Right cardiac atrium (tissue), 5 donors: ENCODE data around the gene ARIH1. TPM values are rescaled to one million over a fixed set of nuclear protein-coding genes. Genes with fewer than 3 reads are reported as not detected.

ENCODE experiments used
- ATAC-seq, 2 donors: fragments of 200-7000 bp; cut with Tn5 transposase; one replicate each; pipeline versions ENCODE4 v1.8.0 to v1.9.1; 2020; ENCODE audit warnings: moderate library complexity in 2 of 2, mild to moderate bottlenecking in 1 of 2
- DNase-seq, 3 donors: peaks; one replicate each; pipeline ENCODE4 v3.0.0-alpha.2; 2020
- H3K27ac ChIP-seq: one replicate; pipeline ENCODE4 v1.5.1; 2013; ENCODE audit warnings: mild to moderate bottlenecking, low read length, control low read depth, moderate library complexity
- H3K27me3 ChIP-seq: one replicate; pipeline ENCODE4 v1.6.1; 2013; ENCODE audit not compliant: control insufficient read depth, insufficient read depth
- H3K4me1 ChIP-seq: one replicate; pipeline ENCODE4 v1.6.1; 2013; ENCODE audit warnings: low read length; ENCODE audit not compliant: control insufficient read depth, insufficient read depth
- H3K4me3 ChIP-seq: one replicate; pipeline ENCODE4 v1.5.1; 2013; ENCODE audit warnings: low read length, control low read depth
- H3K9me3 ChIP-seq: one replicate; pipeline ENCODE4 v1.6.1; 2013; ENCODE audit warnings: low read length; ENCODE audit not compliant: control insufficient read depth
- WGBS: extraction: QIAGEN DNeasy Blood & Tissue Kit; methylation state at CpG from one replicate; pipeline ENCODE4 v1.1.7; 2013; 5-methylcytosine and 5-hydroxymethylcytosine counted together
- intact Hi-C, 4 donors: fragments of 100-400 bp; cut with DNase I; formaldehyde crosslinking; loops; one replicate each; pipeline versions ENCODE4 v1.11.0 to v1.14.0; 2022 to 2023
- polyA plus RNA-seq: library from polyadenylated mRNA; stranded (reverse); fragments of 200-250 nt; gene quantifications from one replicate; pipeline ENCODE4 v1.2.3, GENCODE V29; 2013
- total RNA-seq, 4 donors: library from RNA; stranded (reverse); fragmentation: NEBNext Ultra II Directional; extraction: Animal tissue kit (Norgen Biotek cat#: 25700); gene quantifications; one replicate each; pipeline ENCODE4 v1.2.1, GENCODE V29; 2021
- donor health status: healthy with polysubstance abuse.
- donor health status: DM: no; HTN: yes; CAD: no.
- donor health status: DM: no; HTN: no; CAD: no.
- donor health status: DM: no; HTN: yes; CAD: no; lungs with severe emphysema.
- donor health status: DM: yes; HTN: yes; CAD: no.

ARIH1 gene
- total and polyA plus RNA-seq, 5 donors, result 30.5 to 159 (median 152) TPM

DNA sequence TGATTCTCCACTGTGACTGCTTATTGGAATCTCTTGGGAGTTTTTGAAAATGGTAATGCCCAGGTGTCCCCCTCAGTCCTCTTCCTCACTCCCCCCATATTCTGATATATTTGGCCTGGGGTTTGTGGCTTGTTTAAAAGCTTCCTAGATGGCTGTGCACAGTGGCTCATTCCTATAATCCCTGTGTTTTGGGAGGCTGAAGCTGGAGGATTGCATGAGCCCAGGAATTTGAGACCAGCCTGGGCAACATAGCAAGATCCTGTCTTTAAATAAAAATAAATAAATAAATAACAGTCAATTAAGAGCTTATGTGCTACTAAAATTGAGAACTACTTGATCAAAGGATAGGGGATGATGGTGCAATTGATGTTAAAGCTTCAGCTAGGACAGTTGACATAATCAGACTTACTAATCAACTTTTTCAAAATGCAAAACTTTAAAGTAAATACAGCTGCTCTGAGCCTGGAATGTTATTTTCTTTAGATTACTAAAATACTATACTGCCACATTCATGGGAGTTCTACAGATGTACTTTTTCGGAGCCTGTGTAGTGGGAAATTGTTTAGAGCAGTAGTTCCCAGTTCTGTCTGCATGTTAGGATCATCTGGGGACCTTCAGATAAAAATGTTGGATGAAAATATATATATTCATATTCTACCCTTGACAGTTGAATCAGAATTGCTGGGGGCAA lies 33.4 kb downstream of the ARIH1 start:
- H3K9me3 ChIP-seq, result no peaks in the 10 kb centered on the region
- H3K27me3 ChIP-seq, result no peaks in the 10 kb centered on the region
- intact Hi-C loops, result no loop called here
- ATAC-seq (no peak), DNase-seq (no peak)
- no peak overlapping the region for H3K27ac ChIP-seq
- no peak overlapping the region for H3K4me3 ChIP-seq
- 81% methylated on average over 1 of the region's 1 CpG for WGBS
- H3K4me1 ChIP-seq, result peaks cover 2% of the 10 kb centered on the region

DNA sequence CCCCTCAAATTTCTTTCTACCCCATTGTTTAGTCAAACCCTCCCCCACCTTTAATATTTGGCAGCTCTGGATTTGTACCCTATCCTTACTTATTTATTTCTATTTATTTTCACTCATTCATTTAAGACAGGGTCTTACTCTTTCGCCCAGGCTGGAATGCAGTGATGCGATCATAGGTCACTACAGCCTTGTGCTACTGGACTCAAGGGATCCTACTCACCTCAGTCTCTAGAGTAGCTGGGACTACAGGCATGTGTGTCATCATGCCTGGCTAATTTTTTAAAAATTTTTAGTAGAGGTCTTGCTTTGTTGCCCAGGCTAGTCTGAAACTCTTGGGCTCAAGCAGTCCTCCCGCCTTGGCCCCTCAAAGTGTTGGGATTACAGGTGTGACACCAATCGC lies 35.4 kb downstream of the ARIH1 start:
- Histone ChIP-seq H3K4me3 (no peak overlapping the region), H3K9me3 (no peaks in the 10 kb centered on the region), H3K27ac (no peak overlapping the region), H3K27me3 (no peaks in the 10 kb centered on the region), H3K4me1 (peaks cover 3% of the 10 kb centered on the region)
- DNase-seq, result no peak
- ATAC-seq, result no peak
- 97% methylated on average over 4 of the region's 4 CpGs for WGBS
- intact Hi-C loops, result no loop called here

DNA sequence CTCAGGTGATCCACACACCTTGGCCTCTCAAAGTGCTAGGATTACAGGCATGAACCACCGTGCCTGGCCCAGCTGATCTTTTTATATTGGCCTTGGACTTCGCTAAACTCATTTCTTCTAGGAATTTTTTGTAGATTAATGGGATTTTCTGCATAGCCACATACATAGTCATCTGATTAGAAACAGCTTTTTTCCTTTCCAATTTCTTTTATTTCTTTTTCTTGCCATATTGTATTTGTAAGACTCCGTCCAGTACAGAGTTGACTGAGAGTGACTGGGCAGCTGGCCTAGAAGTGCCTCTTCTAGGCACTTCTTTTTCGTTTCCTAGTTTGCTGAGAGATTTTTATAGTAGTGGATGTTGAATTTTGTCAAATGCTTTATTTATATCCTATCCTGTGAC lies 37.4 kb downstream of the ARIH1 start:
- Histone ChIP-seq H3K4me1 (peaks cover 3% of the 10 kb centered on the region), H3K27me3 (no peaks in the 10 kb centered on the region), H3K4me3 (no peak overlapping the region), H3K9me3 (no peaks in the 10 kb centered on the region), H3K27ac (no peak overlapping the region)
- 73% methylated on average over 4 of the region's 4 CpGs for WGBS
- ATAC-seq (no peak), DNase-seq (no peak)
- intact Hi-C loops, result no loop called here

DNA sequence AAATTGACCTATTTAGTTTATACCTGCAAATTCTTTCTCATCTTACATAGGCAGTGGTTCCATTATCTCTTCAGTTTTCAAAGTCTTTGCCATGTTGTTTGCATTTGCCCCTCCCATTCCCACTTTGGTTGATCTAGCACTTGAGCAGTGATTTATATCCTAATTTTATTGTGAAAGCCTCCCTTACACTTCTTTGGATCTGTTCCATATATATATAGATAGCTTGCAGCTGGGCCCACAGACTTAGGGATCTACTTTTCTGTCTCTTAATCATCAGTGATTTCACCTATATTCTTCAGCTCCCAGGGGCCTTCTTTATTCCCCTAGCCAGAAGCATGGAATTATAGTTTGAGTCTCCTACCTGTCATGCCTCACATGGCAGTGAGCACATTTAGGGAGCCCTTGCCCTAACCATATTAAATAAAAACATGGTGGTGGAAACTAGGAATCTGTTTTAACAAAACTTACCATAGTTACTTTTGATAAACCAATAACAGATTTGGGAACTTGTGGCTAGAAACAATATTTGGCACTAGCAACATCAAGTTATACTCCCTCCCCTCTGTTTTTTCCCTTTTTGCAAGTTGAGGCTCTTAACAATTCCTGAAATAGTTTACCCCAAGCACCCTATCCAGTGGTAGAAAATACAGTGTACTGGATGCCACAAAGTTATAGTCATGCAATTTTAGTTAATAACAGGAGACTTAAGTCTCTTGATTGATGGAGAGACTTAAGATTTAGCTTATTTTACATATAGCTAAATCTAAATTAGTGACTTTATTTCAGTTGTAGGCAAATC lies 41.7 kb downstream of the ARIH1 start:
- Histone ChIP-seq H3K9me3 (no peaks in the 10 kb centered on the region), H3K4me1 (peaks cover 3% of the 10 kb centered on the region), H3K27me3 (no peaks in the 10 kb centered on the region), H3K4me3 (no peak overlapping the region), H3K27ac (no peak overlapping the region)
- no peak for ATAC-seq
- DNase-seq, result no peak
- intact Hi-C loops, result no loop called here

DNA sequence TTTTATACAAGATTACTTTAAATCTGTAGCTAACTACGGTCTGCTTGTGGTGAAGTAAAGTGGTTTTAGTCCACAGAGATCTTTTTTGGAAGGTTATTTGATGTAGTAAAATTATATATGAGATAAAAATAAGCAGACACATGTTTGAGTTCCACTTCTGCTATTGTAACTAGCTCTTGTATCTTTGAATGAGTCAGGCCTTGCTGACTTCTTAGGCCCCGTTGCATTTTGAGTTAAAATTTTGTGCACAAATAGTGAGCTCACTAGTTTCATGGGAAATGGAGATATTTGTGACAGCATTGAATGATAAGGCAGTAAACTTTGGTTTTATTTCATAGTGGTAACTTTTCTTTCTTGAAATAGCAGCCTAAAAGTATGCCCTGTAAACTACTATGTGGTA lies 42.6 kb downstream of the ARIH1 start:
- Histone ChIP-seq H3K4me3 (no peak overlapping the region), H3K9me3 (no peaks in the 10 kb centered on the region), H3K27ac (no peak overlapping the region), H3K4me1 (peaks cover 1% of the 10 kb centered on the region), H3K27me3 (no peaks in the 10 kb centered on the region)
- ATAC-seq (no peak), DNase-seq (no peak)
- intact Hi-C loops, result no loop called here
- 60% methylated on average over 2 of the region's 2 CpGs for WGBS

DNA sequence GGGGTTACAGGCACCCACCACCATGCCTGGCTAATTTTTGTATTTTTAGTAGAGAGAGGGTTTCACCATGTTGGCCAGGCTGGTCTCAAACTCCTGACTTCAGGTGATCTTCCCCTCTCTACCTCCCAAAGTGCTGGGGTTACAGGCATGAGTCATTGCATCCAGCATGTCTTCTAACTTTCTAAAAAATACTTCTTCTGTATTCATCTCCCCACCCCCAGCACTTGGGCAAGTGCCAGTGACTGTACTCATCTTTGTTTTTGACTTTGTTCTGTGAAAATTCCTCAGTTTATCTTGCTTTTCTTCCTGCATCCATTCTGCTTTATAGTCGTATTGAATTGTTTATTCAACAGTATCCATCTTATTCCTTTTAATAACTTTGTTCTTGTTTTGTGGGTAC lies 47.6 kb downstream of the ARIH1 start:
- 53% methylated on average over 1 of the region's 1 CpG for WGBS
- Histone ChIP-seq H3K9me3 (no peaks in the 10 kb centered on the region), H3K4me3 (no peak overlapping the region), H3K4me1 (peaks cover 1% of the 10 kb centered on the region), H3K27me3 (no peaks in the 10 kb centered on the region), H3K27ac (no peak overlapping the region)
- ATAC-seq (no peak), DNase-seq (peak in 1 of 3 donors; percentile 65)
- intact Hi-C loops, result no loop called here

DNA sequence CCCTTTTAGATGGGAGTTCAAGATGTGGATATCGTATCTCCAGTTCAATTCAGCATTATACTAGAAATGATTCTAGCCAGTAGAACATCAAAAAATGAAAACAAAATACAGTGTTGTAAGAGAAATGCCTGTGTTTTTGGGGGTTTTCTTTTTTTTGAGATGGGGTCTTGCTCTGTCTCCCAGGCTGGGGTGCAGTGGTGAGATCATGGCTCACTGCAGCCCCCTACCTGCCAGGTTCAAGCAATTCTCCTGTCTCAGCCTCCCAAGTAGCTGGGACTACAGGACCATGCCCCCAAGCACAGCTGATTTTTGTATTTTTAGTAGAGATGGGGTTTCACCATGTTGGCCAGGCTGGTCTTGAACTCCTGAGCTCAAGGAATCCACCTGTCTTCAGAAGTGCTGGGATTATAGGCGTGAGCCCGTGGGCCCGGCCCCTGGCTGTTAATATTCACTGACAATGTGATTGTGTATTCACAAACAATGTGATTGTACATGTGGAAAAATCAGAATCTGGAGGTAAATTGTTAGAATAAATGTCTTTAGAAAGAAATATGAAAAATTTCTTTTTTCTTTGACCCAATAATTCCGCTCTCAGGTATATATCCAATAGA lies 59.0 kb downstream of the ARIH1 start:
- intact Hi-C loops, result no loop called here
- no peak for DNase-seq
- no peak for ATAC-seq

DNA sequence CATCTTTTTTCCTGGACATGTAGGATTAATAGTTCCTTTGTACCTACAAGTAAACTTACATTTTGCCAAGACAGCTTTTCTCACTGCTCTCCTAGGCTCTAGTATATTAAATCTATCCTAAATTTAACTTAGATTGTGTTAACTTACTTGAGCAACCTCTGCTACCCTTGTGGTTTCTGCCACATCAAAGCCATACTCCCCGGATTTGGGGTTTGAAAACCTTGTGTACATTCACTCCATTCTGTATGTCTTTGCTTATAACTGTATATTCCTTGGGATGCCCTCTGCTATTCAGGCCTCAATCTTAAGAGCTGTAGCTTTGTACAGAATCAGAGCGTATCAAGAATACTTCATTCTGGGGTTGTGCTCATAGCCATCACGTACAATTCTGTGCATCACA lies 60.4 kb downstream of the ARIH1 start:
- Histone ChIP-seq H3K27ac (no peak overlapping the region), H3K4me3 (no peak overlapping the region), H3K4me1 (no peaks in the 10 kb centered on the region), H3K27me3 (no peaks in the 10 kb centered on the region), H3K9me3 (no peaks in the 10 kb centered on the region)
- ATAC-seq, result no peak
- WGBS, result 93% methylated on average over 3 of the region's 3 CpGs
- DNase-seq, result no peak
- intact Hi-C loops, result no loop called here

More for the DNA sequence above, 59.0 kb downstream of the ARIH1 start:
- Histone ChIP-seq H3K4me1 (peaks cover 2% of the 10 kb centered on the region), H3K9me3 (no peaks in the 10 kb centered on the region), H3K4me3 (no peak overlapping the region), H3K27ac (no peak overlapping the region), H3K27me3 (no peaks in the 10 kb centered on the region)
- WGBS, result 98% methylated on average over 5 of the region's 5 CpGs

DNA sequence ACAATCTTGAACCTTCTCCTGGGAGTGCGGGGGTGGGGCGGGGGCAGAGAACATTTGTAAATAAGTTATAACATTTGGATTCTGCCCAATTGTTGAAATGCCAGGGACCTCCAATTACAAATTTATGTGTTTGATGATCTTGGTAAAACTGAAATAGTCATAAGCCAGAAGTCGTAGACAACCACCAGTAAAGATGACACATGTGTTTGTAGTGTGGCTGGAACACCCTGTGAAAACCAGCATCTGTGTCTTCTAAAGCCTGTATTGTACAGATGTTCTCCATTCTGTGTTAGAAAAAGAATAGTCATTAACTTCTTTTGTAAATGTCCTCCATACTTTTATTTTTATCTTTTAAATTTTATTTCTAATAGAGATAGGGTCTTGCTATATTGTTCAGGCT lies 61.8 kb downstream of the ARIH1 start:
- Histone ChIP-seq H3K4me1 (no peaks in the 10 kb centered on the region), H3K9me3 (no peaks in the 10 kb centered on the region), H3K27ac (no peak overlapping the region), H3K4me3 (no peak overlapping the region), H3K27me3 (no peaks in the 10 kb centered on the region)
- intact Hi-C loops, result no loop called here
- DNase-seq (no peak), ATAC-seq (no peak)
- WGBS, result 93% methylated on average over 3 of the region's 3 CpGs

DNA sequence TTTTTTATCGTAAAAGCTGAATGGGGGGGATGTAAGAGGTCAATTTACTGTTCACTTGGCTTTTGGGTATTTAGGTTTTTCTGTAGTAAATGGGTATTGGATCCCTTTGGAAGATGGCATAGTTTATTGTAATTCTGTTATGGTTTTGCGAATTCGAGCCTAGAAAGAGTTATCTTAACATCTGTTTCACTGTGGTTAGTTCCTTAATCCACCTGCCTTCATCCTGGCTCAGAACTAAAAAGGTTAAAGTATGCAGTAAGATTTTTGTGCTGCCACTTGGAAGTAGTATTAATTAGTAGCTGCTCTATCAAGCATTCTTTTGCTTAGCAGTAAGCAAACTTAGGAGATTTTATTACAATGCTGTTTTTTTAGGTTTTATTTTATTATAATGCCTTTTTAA lies 62.4 kb downstream of the ARIH1 start:
- ATAC-seq (no peak), DNase-seq (no peak)
- H3K27ac ChIP-seq, result no peak overlapping the region
- intact Hi-C loops, result no loop called here
- no peaks in the 10 kb centered on the region for H3K4me1 ChIP-seq
- WGBS, result 93% methylated on average over 3 of the region's 3 CpGs
- no peak overlapping the region for H3K4me3 ChIP-seq
- H3K9me3 ChIP-seq, result no peaks in the 10 kb centered on the region
- no peaks in the 10 kb centered on the region for H3K27me3 ChIP-seq

DNA sequence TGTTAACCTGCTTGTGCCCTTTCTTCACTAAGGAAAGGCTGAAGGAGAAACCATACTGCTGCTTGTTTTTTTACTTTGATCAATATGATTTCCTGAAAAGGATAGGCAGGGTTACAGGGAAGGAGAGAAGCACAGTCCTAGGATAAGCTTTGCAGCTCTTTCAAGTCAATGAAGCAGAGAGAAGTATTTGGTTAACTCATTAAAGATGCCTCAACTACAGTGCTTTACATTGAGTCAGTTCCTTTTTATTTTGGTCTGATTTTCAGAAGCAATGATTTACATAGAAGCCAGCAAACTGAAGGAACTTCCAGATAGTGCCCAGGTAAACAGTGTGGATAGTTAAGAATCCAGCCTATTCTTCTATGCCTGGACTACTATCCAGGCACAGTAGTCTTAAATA lies 64.8 kb downstream of the ARIH1 start:
- H3K9me3 ChIP-seq, result no peaks in the 10 kb centered on the region
- no peaks in the 10 kb centered on the region for H3K27me3 ChIP-seq
- intact Hi-C loops, result no loop called here
- no peak overlapping the region for H3K4me3 ChIP-seq
- no peak overlapping the region for H3K27ac ChIP-seq
- ATAC-seq (no peak), DNase-seq (no peak)
- no peaks in the 10 kb centered on the region for H3K4me1 ChIP-seq
